Breast epithelium (tissue), 4 donors: ENCODE results near the gene GSTA4. TPM values are rescaled to one million over a fixed set of nuclear protein-coding genes. Genes with fewer than 3 reads are reported as not detected.
"Not testable (repeated sequence)": the region's sequence is repeated elsewhere in the genome, so short reads cannot be mapped to it uniquely, and the experiment has no call there.

ENCODE experiments used
- DNase-seq, 2 donors: peaks; one replicate each; pipeline ENCODE4 v3.0.0-alpha.2; 2019; ENCODE audit warnings: low spot score in 2 of 2
- H3K27ac ChIP-seq, 2 donors: fragments of 200-600 bp; sonication (generic) in 1 of 2; one replicate each; pipeline ENCODE4 v1.5.1; 2016 to 2019; ENCODE audit warnings: mild to moderate bottlenecking in 1 of 2
- H3K27me3 ChIP-seq, 2 donors: fragments of 200-600 bp; sonication (generic) in 1 of 2; one replicate each; pipeline versions ENCODE4 v1.5.1 to v1.6.0; 2017 to 2019; ENCODE audit warnings: control low read depth in 1 of 2, mild to moderate bottlenecking in 1 of 2
- H3K36me3 ChIP-seq: fragments of 200-600 bp; one replicate; pipeline ENCODE4 v1.5.1; 2019
- H3K4me1 ChIP-seq, 2 donors: fragments of 200-600 bp; sonication (generic); one replicate each; pipeline ENCODE4 v1.5.1; 2016 to 2019; ENCODE audit warnings: control low read depth in 1 of 2
- H3K4me3 ChIP-seq, 3 donors: fragments of 200-600 bp; sonication (generic); 1 replicate in 2 of 3; 2 replicates in 1 of 3; pipeline ENCODE4 v1.5.1; 2016 to 2019; ENCODE audit warnings: mild to moderate bottlenecking in 3 of 3, moderate library complexity in 2 of 3
- H3K9me3 ChIP-seq, 2 donors: fragments of 200-600 bp; sonication (generic) in 1 of 2; one replicate each; pipeline ENCODE4 v1.5.1; 2016 to 2019; ENCODE audit warnings: control low read depth in 1 of 2
- POLR2A ChIP-seq: fragments of 450-650 bp; IDR thresholded peaks from one replicate; pipeline ENCODE4 v1.6.1; 2016; ENCODE audit warnings: antibody characterized with exemption, mild to moderate bottlenecking, moderate library complexity
- POLR2AphosphoS5 ChIP-seq, 3 donors: sonication (generic); formaldehyde crosslinking; IDR thresholded peaks; one replicate each; pipeline ENCODE4 v1.6.1; 2017; ENCODE audit warnings: antibody characterized with exemption in 3 of 3
- intact Hi-C: fragments of 100-400 bp; cut with DNase I; formaldehyde crosslinking; loops from one replicate; pipeline ENCODE4 v1.15.1; 2023; ENCODE audit warnings: low total_unique reads
- total RNA-seq, 3 donors: library from RNA; depleted of rRNA; stranded (reverse); fragments of >200 nt; gene quantifications; one replicate each; pipeline ENCODE4 v1.1.0, GENCODE V29; 2016
- TF ChIP-seq, protein P1 (sequence below), 3 donors: fragments of 450-650 bp; IDR thresholded peaks; one replicate each; pipeline ENCODE4 v1.5.1; 2016 to 2017; ENCODE audit warnings: antibody characterized with exemption in 3 of 3, mild to moderate bottlenecking in 3 of 3, moderate library complexity in 3 of 3

The GSTA4 gene
- total RNA-seq, 3 donors from 2014 or later, result 19.3 to 25.9 (median 20.6) TPM

DNA sequence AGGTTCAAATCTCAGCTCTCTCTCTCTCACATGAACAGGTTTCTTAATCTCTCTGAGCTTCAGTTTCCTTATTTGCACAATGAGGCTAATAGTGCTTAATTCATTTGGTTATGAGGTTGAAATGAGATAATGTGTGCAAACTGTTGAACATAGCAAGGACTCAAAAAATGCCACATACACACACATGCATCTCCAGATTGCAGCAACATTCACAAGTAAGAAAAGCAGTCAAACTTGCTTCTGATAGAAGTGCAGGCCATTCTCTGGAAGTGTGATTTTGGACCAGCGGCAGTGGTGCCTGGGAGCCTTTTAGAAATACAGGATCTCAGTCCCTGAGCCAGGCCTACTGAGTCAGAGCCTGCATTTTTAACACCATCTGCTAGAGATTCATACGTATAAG lies 25.7 kb downstream of the GSTA4 start:
- Histone ChIP-seq H3K27me3 (no peaks in the 10 kb centered on the region), H3K9me3 (no peaks in the 10 kb centered on the region), H3K36me3 (no peaks in the 10 kb centered on the region), H3K4me1 (no peaks in the 10 kb centered on the region), H3K4me3 (no peak overlapping the region), H3K27ac (no peak overlapping the region)
- no peak for DNase-seq
- TF ChIP-seq POLR2A, result no peak
- no peak for TF ChIP-seq POLR2AphosphoS5 (IDR thresholded peaks at IDR 0.05)
- TF ChIP-seq, protein P1, sequence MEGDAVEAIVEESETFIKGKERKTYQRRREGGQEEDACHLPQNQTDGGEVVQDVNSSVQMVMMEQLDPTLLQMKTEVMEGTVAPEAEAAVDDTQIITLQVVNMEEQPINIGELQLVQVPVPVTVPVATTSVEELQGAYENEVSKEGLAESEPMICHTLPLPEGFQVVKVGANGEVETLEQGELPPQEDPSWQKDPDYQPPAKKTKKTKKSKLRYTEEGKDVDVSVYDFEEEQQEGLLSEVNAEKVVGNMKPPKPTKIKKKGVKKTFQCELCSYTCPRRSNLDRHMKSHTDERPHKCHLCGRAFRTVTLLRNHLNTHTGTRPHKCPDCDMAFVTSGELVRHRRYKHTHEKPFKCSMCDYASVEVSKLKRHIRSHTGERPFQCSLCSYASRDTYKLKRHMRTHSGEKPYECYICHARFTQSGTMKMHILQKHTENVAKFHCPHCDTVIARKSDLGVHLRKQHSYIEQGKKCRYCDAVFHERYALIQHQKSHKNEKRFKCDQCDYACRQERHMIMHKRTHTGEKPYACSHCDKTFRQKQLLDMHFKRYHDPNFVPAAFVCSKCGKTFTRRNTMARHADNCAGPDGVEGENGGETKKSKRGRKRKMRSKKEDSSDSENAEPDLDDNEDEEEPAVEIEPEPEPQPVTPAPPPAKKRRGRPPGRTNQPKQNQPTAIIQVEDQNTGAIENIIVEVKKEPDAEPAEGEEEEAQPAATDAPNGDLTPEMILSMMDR (IDR thresholded peaks at IDR 0.05), result no peak
- intact Hi-C loops, result no loop called here

DNA sequence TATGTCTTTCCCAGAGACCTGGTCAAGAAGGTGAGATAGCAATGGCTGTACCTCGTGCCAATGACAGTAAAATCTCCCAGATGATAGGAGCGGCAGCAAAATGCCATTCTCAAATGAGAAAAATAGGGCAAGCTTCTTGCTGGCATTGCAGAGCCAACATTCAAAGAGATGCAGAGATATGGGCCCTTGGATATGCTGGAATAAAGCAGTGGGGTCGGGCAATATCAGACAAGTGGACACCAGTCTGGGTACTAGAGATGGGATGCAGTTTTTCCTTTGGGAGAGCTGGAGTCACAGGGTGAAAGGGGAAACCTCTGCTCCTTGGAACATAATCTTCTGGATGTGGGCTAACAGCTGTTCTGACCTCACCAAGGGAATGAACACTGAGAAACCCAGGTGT lies 29.0 kb downstream of the GSTA4 start:
- TF ChIP-seq, protein P1 (IDR thresholded peaks at IDR 0.05), result no peak
- TF ChIP-seq POLR2AphosphoS5 (IDR thresholded peaks at IDR 0.05) (no peak), POLR2A (no peak)
- intact Hi-C loops, result no loop called here
- no peaks in the 10 kb centered on the region for H3K4me1 ChIP-seq

DNA sequence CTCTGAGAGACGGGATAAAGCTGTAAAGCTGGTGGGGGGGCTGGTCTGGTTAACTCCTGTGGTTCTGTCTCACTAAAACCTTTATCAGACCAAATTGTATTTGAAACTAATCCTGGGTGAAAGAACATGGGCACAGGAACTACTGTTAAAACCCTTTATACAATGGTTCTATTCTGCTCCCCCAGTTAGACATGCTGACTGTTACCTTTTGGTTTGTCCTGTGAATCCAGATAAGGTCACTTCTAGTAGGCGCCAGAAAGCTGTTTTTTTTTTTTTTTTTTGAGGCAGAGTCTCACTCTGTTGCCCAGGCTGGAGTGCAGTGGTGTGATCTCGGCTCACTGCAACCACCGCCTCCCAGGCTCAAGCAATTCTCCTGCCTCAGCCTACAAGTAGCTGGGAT lies 29.7 kb downstream of the GSTA4 start:
- no peak for DNase-seq
- Histone ChIP-seq H3K9me3 (no peaks in the 10 kb centered on the region), H3K27me3 (no peaks in the 10 kb centered on the region), H3K4me1 (no peaks in the 10 kb centered on the region), H3K4me3 (no peak overlapping the region), H3K36me3 (no peaks in the 10 kb centered on the region), H3K27ac (no peak overlapping the region)
- intact Hi-C loops, result no loop called here
- no peak for TF ChIP-seq POLR2A
- TF ChIP-seq, protein P1 (IDR thresholded peaks at IDR 0.05), result no peak
- no peak for TF ChIP-seq POLR2AphosphoS5 (IDR thresholded peaks at IDR 0.05)

More for the DNA sequence above, 29.0 kb downstream of the GSTA4 start:
- Histone ChIP-seq H3K36me3 (no peaks in the 10 kb centered on the region), H3K4me3 (no peak overlapping the region), H3K27me3 (no peaks in the 10 kb centered on the region), H3K9me3 (no peaks in the 10 kb centered on the region), H3K27ac (no peak overlapping the region)
- DNase-seq, result no peak

DNA sequence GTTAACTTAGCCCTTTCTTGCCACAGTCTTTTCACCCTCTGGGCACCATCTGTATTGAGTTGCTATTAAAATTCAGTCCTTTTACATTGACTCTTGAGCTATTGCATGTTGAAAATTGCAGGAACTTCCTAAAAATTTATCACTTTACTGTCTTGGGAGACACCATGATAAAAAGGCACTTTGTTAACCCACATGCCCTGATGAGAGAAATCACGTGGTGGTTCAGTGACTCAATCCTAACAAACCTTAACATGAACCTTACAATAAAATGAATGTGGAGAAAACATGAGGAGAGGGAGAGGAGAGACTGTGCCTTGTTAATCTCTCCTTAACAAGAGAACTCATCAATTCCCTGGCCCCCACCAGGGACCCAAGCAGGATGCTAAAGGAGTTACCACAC lies 30.8 kb downstream of the GSTA4 start:
- intact Hi-C loops, result no loop called here

DNA sequence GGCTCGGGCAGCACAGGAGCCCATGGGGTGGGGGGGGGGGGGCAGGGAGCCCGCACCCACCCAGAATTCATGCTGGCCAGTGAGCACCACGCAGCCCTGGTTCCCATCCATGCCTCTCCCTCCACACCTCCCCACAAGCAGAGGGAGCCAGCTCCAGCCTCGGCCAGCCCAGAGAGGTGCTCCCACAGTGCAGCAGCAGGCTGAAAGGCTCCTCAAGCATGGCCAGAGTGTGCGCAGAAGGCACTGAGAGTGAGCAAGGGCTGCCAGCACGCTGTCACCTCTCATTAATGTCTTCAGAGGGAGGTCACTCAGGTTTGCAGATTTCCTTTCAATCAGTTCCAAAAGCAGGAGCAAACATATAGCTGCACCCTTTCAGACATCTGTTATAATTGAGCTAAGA lies 32.4 kb downstream of the GSTA4 start:
- H3K4me3 ChIP-seq, result no peak overlapping the region
- H3K27me3 ChIP-seq, result no peaks in the 10 kb centered on the region
- H3K9me3 ChIP-seq, result no peaks in the 10 kb centered on the region
- no peak for TF ChIP-seq POLR2A
- TF ChIP-seq, protein P1 (IDR thresholded peaks at IDR 0.05), result no peak
- TF ChIP-seq POLR2AphosphoS5 (IDR thresholded peaks at IDR 0.05), result no peak
- no peak overlapping the region for H3K27ac ChIP-seq
- intact Hi-C loops, result no loop called here
- H3K36me3 ChIP-seq, result no peaks in the 10 kb centered on the region
- no peaks in the 10 kb centered on the region for H3K4me1 ChIP-seq
- no peak for DNase-seq

More for the DNA sequence above, 30.8 kb downstream of the GSTA4 start:
- no peaks in the 10 kb centered on the region for H3K4me1 ChIP-seq
- no peak overlapping the region for H3K27ac ChIP-seq
- no peaks in the 10 kb centered on the region for H3K36me3 ChIP-seq
- H3K9me3 ChIP-seq, result no peaks in the 10 kb centered on the region
- TF ChIP-seq POLR2A (no peak), POLR2AphosphoS5 (IDR thresholded peaks at IDR 0.05) (no peak)
- TF ChIP-seq, protein P1 (IDR thresholded peaks at IDR 0.05), result no peak
- no peak for DNase-seq
- no peaks in the 10 kb centered on the region for H3K27me3 ChIP-seq
- no peak overlapping the region for H3K4me3 ChIP-seq

DNA sequence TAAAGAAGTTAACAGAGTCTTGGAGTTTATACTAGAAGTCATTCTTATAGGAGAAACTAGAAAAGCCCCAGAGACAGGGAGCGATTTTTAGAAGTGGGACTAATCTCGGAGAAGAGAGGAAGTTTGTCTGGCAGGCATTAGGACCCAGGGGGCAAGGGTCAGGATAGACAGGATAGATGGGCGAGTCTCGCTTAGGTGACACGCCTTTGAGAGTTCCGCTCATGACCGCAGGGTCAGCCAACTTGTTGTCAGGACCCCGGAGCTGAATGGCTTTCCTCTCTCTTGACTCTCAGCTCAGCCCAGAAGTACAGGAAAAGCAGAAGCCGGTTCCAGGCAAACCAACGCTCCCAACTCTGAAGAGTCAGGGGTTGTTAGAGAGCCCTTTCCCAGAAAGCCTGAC lies 34.1 kb downstream of the GSTA4 start:
- H3K27ac ChIP-seq, H3K36me3 ChIP-seq, DNase-seq, H3K4me1 ChIP-seq, H3K4me3 ChIP-seq, intact Hi-C loops, H3K9me3 ChIP-seq, H3K27me3 ChIP-seq: not testable (repeated sequence)

DNA sequence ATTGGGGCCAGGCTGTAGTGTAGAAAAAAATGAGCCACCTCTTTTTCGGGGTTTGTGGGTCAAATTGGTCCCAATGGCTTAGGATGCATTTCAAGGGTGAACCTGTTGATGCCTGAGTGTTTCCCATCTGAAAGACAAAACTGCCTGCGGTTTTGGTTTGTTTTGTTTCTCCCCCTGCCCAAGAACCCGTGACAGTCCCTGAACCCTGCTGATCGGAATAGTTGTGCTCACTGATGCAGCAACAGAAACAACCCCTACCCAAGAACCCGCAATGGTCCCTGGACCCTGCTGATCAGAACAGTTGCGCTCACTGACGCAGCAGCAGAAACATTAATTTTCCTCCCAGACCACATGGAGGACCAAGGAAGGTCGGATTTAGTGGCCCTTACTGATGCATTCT lies 34.9 kb downstream of the GSTA4 start:
- H3K4me3 ChIP-seq, DNase-seq, H3K27me3 ChIP-seq, H3K9me3 ChIP-seq, H3K36me3 ChIP-seq, H3K4me1 ChIP-seq, intact Hi-C loops, H3K27ac ChIP-seq: not testable (repeated sequence)
